ENCODE measurements around the gene TSGA10. TPM values are rescaled to one million over a fixed set of nuclear protein-coding genes. Genes with fewer than 3 reads are reported as not detected.
"Not testable (repeated sequence)": the region's sequence is repeated elsewhere in the genome, so short reads cannot be mapped to it uniquely, and the experiment has no call there.

The TSGA10 gene
- total RNA-seq, 1 experiment from 2014 or later: 8.2 TPM

DNA sequence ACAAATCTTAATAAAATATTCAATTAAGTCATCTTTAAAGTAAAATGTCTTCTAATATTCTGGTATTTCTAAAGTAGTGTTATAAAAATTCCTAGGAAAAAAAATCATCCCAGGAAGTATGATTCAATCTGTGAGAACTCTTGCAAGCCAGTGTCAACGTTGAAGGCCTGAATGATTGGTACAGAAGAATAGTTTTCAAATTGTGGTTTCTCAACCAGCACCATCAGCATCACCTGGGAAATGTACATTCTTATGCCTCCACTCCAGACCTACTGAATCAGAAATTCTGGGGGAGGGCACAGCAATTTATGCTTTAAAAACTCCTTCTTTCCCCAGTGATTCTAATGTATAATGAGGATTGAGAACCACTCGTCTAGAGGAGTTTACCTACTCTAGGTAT lies 75.5 kb downstream of the TSGA10 start:
- DNase-seq (ENCODE audit: low read depth): peak; percentile 5

DNA sequence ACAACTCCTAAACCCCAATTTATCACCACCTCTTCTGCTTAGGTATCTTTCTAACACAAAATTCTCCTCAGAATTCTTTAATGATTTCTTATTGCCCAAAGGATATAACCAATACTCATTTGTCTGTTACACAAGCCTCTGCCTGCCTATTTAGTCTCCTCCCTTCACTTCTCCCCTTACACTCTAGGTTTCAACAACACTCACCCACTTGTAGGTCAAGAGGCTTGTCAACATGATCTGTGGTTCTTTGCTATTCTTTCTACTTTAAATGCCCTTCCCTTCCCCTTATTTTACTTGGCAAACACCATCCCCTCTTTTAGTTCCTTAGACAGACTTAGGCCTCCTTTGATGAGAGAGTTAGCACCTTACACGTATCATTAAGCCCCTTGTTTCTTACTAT lies 82.2 kb downstream of the TSGA10 start:
- DNase-seq (ENCODE audit: low read depth): no peak

DNA sequence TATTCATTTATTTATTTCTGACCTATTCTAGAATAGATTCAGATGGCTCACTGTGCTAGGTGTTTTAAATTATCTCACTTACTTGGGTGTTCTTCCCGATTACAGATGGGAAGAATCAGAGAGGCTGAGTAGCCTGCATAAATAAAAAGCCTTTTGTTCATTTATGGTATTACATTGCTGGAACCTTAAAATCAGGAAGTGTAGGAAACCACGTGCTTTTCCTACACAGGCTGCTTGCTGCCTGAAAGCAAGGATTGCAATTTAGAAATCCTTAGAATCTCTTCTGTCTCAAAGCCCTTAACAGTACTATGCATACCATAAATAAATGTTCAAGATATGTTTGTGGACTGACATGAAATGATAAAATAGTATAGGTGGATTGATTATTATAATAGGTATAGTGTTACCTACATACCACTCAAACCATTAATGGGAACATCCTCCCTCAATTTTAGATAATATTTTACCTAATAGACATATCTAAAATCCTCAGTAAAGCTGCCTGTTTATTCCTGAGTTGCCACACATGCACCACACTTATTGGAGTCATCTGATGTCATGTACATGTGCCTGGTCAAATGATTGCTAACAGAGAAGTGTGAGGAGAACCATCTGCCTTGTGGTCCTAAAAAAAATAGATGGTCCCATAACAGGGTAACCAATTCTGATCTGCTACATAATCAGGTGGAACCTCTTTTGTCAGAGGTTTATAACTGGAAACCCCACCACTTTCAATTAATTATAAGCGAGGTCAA lies 86.7 kb downstream of the TSGA10 start:
- DNase-seq (ENCODE audit: low read depth): no peak

DNA sequence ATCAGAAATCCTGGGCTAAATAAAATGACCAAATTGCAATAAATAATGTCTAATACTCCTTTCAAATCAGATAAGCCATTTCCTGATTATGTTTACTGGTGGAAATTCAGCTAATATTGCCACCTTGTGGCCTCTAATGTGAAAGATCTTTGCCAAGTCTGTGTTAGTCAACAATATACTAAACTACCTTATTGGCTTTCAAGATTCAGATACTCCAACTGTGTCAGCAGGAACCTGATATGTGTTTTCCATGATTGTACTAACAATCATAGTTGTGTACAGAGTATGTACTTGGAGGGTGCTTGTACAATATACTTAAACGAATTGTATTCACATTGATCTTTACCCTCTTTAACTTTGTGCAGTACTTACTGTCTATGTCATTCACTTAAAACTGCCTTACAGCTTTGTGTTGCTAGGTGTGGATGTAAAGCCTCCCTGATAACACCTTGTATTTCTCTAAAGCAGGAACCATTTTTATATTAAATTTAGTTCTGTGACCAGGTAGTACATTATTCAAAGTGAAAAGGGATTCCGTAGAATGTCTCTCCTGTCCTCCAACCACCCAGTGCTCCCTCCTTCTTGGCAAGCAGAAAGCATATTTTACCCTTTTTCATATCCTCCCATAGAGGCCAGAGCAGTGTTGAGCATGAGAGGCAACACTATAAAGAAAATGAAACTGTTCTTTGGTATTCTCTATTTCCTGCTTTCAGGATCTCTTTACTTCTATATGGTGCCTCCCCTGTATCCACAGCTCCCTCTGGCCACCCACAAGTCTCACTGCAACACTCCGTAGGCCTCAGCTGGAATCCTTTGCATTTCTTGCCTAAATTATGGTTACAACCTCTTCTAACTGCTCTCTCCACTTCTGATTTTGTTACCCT lies 88.4 kb downstream of the TSGA10 start:
- DNase-seq (ENCODE audit: low read depth): peak; percentile 43

DNA sequence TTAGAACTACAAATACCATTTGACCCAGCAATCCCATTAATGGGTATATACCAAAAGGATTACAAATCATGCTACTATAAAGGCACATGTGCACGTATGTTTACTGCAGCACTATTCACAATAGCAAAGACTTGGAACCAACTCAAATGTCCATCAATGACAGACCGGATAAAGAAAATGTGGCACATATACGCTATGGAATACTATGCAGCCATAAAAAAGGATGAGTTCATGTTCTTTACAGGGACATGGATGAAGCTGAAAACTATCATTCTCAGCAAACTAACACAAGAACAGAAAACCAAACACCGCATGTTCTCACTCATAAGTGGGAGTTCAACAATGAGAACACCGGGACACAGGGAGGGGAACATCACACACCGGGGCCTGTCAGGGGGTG lies 105.6 kb downstream of the TSGA10 start:
- DNase-seq (ENCODE audit: low read depth): not testable (repeated sequence)

DNA sequence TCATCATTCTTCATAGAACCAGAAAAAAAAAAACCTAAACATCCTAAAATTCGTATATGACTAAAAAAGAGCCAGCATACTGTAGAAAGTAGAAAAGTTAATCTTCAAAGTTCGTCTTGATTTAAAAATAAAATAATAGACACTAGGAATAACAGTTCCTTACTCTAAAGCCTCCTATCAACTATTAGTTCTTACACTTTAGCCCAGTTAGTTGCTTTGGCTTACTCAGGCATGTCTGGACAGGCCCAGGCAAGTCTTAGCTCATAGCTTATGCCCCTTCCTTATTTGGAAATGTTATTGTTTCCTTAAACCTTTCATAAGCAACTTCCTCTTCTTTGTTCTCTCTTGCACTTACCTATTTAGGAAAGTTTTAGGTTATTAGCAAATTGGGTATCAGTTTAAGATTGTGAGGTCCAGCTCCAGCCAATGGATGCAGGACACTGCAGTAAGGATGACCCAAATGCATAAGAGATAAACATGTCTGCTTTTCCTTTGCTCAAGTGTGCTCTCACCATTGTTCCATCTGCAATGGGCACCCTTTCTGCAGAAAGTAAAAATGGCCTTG lies 113.9 kb downstream of the TSGA10 start:
- DNase-seq (ENCODE audit: low read depth): not testable (repeated sequence)

DNA sequence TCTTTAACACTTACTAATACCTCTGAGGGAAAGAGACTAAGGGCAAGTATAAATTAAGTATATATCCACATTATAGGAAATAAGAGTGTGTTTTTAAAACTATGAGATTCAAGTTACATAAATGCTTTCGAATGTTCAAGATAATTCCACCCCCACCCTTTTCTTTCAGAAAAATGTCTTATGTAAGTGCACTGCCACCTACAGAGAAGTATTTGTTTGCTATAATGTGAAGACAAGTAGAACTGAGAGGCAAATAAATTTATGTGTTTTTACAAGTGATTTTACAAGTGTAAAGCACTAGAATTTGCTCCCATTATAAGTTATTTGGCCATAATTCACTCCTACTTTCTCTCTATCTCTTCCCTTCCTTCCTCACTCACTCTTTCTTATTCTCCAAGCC lies 118.8 kb downstream of the TSGA10 start:
- DNase-seq (ENCODE audit: low read depth): no peak

DNA sequence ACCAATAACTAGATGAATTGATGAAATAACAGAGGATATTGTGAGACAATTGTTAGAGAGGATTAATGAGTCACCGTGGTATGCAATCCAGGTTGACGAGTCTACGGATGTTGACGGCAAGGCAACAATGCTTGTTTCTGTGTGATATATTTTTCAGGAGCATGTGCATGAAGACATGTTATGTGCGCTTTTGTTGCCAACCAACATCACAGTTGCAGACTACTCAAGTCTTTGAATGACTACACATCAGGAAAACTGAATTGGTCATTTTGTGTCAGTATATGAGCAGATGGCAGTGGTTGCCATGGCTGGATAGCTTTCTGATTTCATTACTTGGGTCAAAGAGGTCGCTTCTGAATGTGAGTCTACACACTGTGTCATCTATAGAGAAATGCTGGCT lies 122.0 kb downstream of the TSGA10 start:
- peak; percentile 4 for DNase-seq (ENCODE audit: low read depth)

DNA sequence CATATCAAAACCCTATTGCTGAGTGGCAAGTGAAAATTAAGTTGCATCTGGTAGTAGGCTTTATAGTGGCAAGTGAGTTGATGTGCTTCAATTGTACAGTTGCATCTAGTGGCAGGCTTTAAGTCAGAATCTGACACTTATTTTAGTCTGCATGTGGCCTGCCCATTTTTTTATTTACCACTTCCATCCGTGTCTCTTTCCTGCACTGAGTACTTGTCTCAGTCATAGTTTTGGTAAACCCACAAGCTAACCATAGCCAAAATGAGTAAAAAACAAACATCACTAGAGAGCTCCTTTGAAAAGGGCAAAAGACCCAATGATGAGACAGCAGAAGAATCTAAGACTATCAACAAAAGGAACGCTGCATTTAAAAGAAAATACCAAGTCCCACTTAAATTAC lies 122.7 kb downstream of the TSGA10 start:
- no peak for DNase-seq (ENCODE audit: low read depth)

DNA sequence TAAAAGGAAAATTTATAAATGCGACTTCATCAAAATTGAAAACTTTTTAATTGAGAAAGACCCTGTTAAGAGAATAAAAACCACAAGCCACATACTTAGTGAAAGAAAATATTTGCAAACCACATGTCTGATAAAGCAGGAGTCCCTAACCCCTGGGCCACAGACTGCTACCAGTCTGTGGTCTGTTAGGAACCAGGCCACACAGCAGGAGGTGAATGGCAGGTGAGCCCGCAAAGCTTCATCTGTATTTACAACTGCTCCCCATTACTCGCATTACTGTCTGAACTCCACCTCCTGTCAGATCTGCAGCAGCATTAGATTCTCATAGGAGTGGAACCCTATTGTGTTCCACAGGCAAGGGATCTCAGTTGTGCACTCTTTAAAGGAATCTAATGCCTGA lies 123.3 kb downstream of the TSGA10 start:
- DNase-seq (ENCODE audit: low read depth): no peak

DNA sequence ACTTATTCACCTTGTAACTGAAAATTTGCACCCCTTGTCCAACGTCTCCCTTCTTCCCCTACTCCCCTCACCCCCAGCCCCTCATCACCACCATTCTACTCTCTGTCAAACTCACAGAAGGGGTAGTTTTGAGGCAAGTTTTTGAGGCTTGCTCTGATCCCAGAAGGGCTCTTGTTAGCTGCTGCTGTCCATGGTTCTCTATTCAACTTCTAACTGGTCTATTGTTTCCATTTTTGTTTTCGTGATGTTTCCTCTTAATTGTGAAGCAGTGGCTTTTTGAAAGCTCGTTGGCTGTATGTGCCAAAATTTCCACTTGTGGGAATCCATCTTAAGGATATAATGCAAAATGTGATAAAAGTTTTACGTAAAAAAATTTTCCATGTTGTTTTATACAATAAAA lies 126.2 kb downstream of the TSGA10 start:
- DNase-seq (ENCODE audit: low read depth): no peak

DNA sequence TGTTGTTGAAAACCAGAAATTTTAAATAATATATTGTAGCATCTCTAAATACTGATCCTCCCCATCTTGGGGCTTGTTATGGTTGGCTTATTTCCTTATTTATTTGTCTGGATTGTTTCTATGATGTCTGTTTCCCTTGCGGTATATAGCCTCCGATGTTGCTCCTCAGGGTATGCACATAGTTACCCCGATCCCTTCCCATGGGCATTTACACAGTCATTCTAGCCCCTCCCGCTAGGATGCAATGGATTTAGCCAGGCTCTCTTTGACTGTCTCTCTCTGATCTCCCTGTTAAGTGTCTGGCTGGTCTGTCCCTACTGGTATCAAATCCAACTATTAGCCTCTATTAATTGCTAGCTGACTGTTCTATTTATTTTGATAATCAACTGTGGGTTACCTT lies 126.9 kb downstream of the TSGA10 start:
- DNase-seq (ENCODE audit: low read depth): no peak

DNA sequence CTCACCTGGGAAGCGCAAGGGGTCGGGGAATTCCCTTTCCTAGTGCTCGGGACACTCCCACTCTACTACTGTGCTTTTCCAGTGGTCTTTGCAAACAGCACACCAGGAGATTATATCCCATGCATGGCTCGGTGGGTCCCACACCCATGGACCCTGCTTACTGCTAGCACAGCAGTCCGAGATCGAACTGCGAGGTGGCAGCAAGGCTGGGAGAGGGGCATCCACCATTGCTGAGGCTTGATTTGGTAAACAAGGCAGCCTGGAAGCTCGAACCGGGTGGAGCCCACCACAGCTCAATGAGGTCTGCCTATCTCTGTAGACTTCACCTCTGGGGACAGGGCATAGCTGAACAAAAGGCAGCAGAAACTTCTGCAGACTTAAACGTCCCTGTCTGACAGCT lies 154.0 kb downstream of the TSGA10 start:
- no peak for DNase-seq (ENCODE audit: low read depth)

DNA sequence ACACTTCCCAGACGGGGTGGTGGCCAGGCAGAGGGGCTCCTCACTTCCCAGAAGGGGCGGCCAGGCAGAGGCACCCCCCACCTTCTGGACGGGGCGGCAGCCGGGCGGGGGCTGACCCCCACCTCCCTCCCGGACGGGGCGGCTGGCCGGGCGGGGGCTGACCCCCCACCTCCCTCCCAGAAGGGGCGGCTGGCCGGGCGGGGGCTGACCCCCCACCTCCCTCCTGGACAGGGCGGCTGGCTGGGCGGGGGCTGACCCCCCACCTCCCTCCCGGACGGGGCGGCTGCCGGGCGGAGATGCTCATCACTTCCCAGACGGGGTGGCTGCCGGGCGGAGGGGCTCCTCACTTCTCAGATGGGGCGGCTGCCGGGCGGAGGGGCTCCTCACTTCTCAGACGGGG lies 166.0 kb downstream of the TSGA10 start:
- not testable (repeated sequence) for DNase-seq (ENCODE audit: low read depth)

DNA sequence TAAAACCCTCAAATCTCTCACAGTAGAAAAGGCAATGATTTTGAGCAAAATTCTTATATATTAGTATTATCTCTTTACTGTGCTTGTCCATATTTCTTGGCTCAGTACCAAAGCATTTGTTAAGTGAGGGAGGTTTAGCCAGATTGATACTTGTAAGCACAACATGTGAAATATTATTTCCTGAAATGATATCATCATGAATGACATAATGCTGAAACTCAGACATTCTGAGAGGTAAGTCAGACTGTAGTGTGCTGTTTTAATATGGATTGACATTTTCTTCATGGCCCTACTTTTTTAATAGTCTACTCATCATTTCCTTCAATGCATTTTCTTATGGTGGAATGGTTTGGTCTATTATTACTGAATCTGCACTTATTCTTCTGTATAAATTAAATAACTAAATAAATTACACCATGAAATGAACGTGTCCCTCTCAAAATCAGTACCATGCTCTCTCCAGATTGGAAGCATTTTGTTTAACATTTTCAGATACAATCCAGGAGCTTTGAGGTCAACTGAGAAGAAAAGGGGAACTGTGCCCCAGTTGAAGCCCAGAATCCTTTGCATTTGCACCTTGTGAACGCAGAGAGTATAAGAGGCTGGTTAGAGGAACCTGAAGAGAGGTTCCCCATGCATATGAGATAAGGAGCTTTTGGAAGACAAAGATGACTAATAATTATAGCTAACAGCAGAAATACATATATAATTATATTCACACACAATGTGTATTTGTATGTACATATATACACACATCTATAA lies 168.7 kb downstream of the TSGA10 start:
- DNase-seq (ENCODE audit: low read depth): no peak

DNA sequence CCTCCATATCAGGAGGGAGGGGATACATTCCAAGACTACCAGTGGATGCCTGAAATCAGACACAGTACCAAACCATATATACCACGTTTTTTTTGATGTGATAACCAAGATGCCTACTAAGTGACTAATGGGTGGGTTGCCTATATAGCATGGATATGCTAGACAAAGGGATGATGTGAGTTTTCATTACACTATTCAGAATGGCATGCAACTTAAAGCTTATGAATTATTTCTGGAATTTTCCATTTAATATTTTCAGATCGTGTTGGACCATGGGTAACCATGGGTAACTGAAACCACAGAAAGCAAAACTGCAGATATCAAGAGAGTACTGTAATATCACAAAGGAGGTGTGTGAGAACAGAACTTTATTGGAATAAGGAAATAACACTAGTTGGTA lies 179.1 kb downstream of the TSGA10 start:
- no peak for DNase-seq (ENCODE audit: low read depth)

DNA sequence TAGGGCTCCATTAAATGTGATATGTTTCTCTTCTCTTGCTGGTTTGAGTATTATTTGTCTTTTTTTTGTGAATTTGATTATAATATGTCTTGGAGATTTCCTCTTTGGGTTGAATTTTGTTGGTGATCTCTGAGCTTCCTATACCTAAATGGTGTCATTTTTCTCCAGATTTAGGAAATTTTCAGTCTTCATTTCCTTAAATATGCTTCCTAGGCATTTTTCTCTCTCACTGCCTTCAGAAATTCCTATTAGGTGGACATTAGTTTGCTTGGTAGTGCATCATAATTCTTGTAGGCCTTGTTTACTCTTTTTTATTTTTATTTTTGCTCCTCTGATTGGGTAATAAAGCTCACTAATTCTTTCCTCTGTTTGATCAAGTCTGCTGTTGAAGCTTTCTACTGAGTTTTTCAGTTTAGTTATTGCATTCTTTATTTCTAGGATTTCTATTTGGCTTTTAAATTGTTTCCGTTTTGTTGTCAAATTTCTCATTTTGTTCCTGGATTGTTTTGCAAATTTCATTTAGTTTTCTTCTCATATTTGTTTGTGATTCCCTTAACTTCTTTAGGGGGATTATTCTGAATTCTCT lies 182.1 kb downstream of the TSGA10 start:
- no peak for DNase-seq (ENCODE audit: low read depth)

DNA sequence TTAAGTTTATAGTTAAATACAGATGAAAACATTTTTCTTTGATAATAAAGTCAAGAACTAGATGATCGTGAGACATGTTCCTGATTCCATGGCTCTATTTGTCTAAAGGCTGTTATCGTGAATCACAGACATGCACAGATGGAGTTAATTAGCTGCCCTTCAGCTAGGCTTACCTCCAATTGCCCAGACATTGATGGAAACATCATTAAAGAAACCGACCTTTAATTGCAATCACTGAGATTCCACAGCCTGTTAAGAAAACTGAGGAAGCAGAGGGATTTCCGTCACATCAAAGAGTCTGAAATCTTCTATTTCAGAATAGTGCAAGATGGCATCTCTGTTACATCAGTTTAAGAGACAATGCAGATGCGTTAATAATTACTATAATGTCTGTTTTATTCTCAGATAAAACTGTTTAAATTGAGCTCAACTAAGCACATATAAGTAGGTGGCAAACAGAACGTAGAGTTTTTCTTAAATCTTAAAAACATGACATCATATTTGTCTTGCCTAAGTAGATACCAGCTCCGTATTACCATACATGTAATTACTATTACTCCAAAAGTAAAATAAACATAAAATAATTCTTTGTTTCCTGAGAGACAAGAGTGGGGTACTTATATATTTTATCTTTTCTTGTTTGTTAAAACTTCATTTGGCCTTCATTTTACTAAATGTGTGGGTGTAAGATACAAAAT lies 194.8 kb downstream of the TSGA10 start:
- DNase-seq (ENCODE audit: low read depth): no peak

DNA sequence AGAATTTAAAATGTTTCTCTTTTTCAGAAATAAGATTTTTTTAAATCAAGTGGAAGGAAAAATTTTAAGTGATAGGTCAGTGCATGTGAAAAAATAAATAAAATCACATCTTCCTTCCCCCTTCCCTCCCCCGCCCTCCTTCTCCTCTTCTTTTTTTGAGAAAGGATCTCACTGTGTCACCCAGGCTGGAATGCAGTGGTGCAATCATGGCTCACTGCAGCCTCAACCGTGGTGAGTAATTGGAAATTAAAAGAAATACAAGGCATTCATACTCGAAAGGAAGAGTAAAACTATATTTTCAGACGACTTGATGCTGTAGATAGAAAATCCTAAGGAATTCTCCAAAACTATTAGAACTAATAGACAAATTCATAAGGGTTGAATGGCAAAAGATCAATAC lies 201.8 kb downstream of the TSGA10 start:
- no peak for DNase-seq (ENCODE audit: low read depth)

DNA sequence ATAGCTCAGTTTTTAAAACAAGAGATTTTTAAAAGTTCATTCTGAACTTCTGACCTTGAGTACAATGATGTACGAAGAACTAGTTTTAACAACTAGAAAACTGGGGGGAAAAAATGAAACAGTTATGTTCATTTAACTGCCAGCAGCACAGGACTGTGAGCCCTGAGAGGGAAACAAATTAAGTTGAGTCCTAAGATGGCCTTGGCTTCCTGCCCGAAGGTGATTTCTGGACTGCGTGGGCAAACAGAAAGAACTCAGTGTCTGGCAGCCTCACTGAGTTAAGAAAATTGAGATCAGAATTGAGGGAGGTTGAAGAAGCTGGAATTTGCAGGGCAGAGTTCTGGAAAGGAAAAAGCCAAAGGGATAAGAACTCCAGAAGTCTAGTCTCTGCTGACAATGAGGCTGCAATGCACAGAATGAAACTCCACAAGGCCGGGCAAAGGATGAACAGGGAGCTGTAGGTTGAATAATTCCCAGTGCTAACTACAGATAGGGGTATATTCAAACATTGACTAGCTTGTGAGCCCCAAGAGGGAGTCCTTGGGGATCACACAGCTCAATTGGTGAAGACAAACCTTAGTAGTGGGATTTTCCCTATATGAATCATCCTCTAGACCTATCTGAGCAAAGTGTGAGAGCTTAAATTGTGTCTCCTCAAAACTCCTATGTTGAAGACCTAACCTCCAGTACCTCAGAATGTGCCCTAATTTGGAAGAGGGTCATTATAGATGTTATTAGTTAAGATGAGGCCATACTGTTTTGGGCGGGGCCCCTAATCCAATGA lies 205.6 kb downstream of the TSGA10 start:
- DNase-seq (ENCODE audit: low read depth): no peak
